PC-9 (cell line): ENCODE results near the gene PIN1. TPM values are rescaled to one million over a fixed set of nuclear protein-coding genes. Genes with fewer than 3 reads are reported as not detected.

ENCODE experiments used
- BruUV-seq: library from RNA; stranded (reverse); fragments of 400-500 nt; replicated peaks from 2 replicates; lab custom pipeline; 2021; lab: Mats Ljungman, UMichigan
- CTCF ChIA-PET: fragments of 300-600 bp; sonication (Branson Sonifier 250); formaldehyde crosslinking; loops from one replicate; lab custom pipeline; 2022; ENCODE audit warnings: antibody characterized with exemption; lab: Charles Lee
- POLR2A ChIA-PET: fragments of 300-600 bp; sonication (Branson Sonifier 250); formaldehyde crosslinking; loops from one replicate; lab custom pipeline; 2022; ENCODE audit warnings: antibody characterized with exemption; ENCODE audit not compliant: unreplicated experiment; lab: Charles Lee
- DNase-seq, 2 experiments: peaks; one replicate each; pipeline versions ENCODE4 v3.0.0 to v3.0.0-alpha.2; 2015 to 2022; ENCODE audit warnings: mixed read lengths in 1 of 2
- H2AFZ ChIP-seq: fragments of 200-600 bp; sonication (generic); 2 replicates; pipeline ENCODE4 v1.8.1; 2017; ENCODE audit warnings: antibody characterized with exemption
- H3F3A ChIP-seq: fragments of 200-600 bp; sonication (generic); 2 replicates; pipeline ENCODE4 v1.8.1; 2017; ENCODE audit warnings: antibody characterized with exemption, mild to moderate bottlenecking, low read depth; ENCODE audit not compliant: insufficient read depth
- H3K27ac ChIP-seq: fragments of 200-600 bp; sonication (generic); 2 replicates; pipeline ENCODE4 v1.6.1; 2016; ENCODE audit warnings: mixed run types
- H3K27me3 ChIP-seq: fragments of 200-600 bp; sonication (generic); 2 replicates; pipeline ENCODE4 v1.6.1; 2016; ENCODE audit warnings: low read depth, mixed run types; ENCODE audit not compliant: insufficient read depth
- H3K36me3 ChIP-seq: fragments of 200-600 bp; sonication (generic); 2 replicates; pipeline ENCODE4 v1.6.1; 2016; ENCODE audit warnings: low read depth, mixed run types
- H3K4me1 ChIP-seq: fragments of 200-600 bp; sonication (generic); replicated peaks from 2 replicates; pipeline ENCODE4 v1.6.1; 2016; ENCODE audit warnings: mixed run types; ENCODE audit not compliant: insufficient read depth
- H3K4me2 ChIP-seq: fragments of 200-600 bp; sonication (generic); 2 replicates; pipeline ENCODE4 v1.6.1; 2017; ENCODE audit warnings: mixed run types
- H3K4me3 ChIP-seq: fragments of 200-600 bp; sonication (generic); 2 replicates; pipeline ENCODE4 v1.6.1; 2016; ENCODE audit warnings: mixed run types
- H3K79me2 ChIP-seq: fragments of 200-600 bp; sonication (generic); 2 replicates; pipeline ENCODE4 v1.6.1; 2017; ENCODE audit warnings: low read depth, mixed run types
- H3K9me2 ChIP-seq: fragments of 200-600 bp; sonication (generic); 2 replicates; pipeline ENCODE4 v1.8.1; 2017; ENCODE audit warnings: mild to moderate bottlenecking; ENCODE audit not compliant: insufficient read depth
- H3K9me3 ChIP-seq: fragments of 200-600 bp; sonication (generic); 2 replicates; pipeline ENCODE4 v1.8.1; 2016; ENCODE audit warnings: low read depth; ENCODE audit not compliant: insufficient read depth
- H4K20me1 ChIP-seq: fragments of 200-600 bp; sonication (generic); 2 replicates; pipeline ENCODE4 v1.8.1; 2017; ENCODE audit not compliant: insufficient read depth
- CTCF ChIP-seq: fragments of 200-600 bp; sonication (generic); conservative IDR thresholded peaks from 2 replicates; pipeline ENCODE4 v1.6.1; 2017; ENCODE audit warnings: mixed run types, antibody characterized with exemption, mild to moderate bottlenecking, moderate library complexity
- EZH2 ChIP-seq: fragments of 200-600 bp; sonication (generic); IDR thresholded peaks from 2 replicates; pipeline ENCODE4 v1.8.0; 2017; ENCODE audit warnings: antibody characterized with exemption, low read depth
- intact Hi-C: fragments of 100-400 bp; cut with micrococcal nuclease; formaldehyde crosslinking; loops from one replicate; pipeline ENCODE4 v1.10.0; 2022; ENCODE audit not compliant: unreplicated experiment
- total RNA-seq: library from RNA; stranded (reverse); gene quantifications from 2 replicates; pipeline ENCODE4 v1.2.3, GENCODE V29; 2021

Gene PIN1
- total RNA-seq, 1 experiment from 2014 or later, result 74.1 TPM

- intact Hi-C loops, result loop anchor here (10.0 kb wide), 1 partner anchor 484 kb away; no protein-coding TSS in a partner anchor
- Histone ChIP-seq H3K4me1 (peaks cover 29% of the 10 kb centered on the region), H3K36me3 (no peaks in the 10 kb centered on the region), H3K9me2 (no peaks in the 10 kb centered on the region), H3F3A (peaks cover 38% of the 10 kb centered on the region), H3K4me2 (no peak overlapping the region), H2AFZ (no peak overlapping the region), H3K4me3 (no peak overlapping the region), H3K27ac (no peak overlapping the region), H3K9me3 (0 out of 2 replicates have a peak, but pooled peaks cover 3% of the 10 kb centered on the region), H3K27me3 (no peaks in the 10 kb centered on the region), H4K20me1 (no peaks in the 10 kb centered on the region), H3K79me2 (no peaks in the 10 kb centered on the region)
- ChIA-PET POLR2A (interaction anchor here (0.6 kb wide), 1 partner anchor 1452 kb away, joined by 7 read pairs; no protein-coding TSS in a partner anchor), CTCF (interaction anchor here (0.6 kb wide), 2 partner anchors 173 to 175 kb away, joined by 3 to 4 read pairs; no protein-coding TSS in a partner anchor)
- no TSS peak for BruUV-seq
- DNase-seq, result no peak
- TF ChIP-seq CTCF (no peak), EZH2 (no peak)
Observed at GRCh38 chr19:9799162-9799561, 36.0 kb upstream of the PIN1 start.

GRCh38 chr19:9801976-9802375 is 33.1 kb upstream of the PIN1 start:
- Histone ChIP-seq H3K4me2 (no peak overlapping the region), H2AFZ (no peak overlapping the region), H3K9me3 (no peaks in the 10 kb centered on the region), H3K4me3 (no peak overlapping the region), H3K4me1 (peaks cover 16% of the 10 kb centered on the region), H3K36me3 (no peaks in the 10 kb centered on the region), H3K79me2 (no peaks in the 10 kb centered on the region), H3K27ac (no peak overlapping the region), H3K9me2 (no peaks in the 10 kb centered on the region), H4K20me1 (no peaks in the 10 kb centered on the region), H3F3A (peaks cover 28% of the 10 kb centered on the region), H3K27me3 (no peaks in the 10 kb centered on the region)
- ChIA-PET POLR2A (no interaction called here), CTCF (no interaction called here)
- intact Hi-C loops, result no loop called here
- BruUV-seq, result no TSS peak
- DNase-seq, result no peak
- TF ChIP-seq CTCF (no peak), EZH2 (no peak)

GRCh38 chr19:9806803-9807202 is 28.3 kb upstream of the PIN1 start:
- DNase-seq, result no peak
- intact Hi-C loops, result no loop called here
- ChIA-PET POLR2A (no interaction called here), CTCF (no interaction called here)
- no peaks in the 10 kb centered on the region for H3K4me1 ChIP-seq
- TF ChIP-seq CTCF (no peak), EZH2 (no peak)
- no peak overlapping the region for H2AFZ ChIP-seq
- no peaks in the 10 kb centered on the region for H3K79me2 ChIP-seq
- no peaks in the 10 kb centered on the region for H3K27me3 ChIP-seq
- H3K4me2 ChIP-seq, result no peak overlapping the region
- H3K9me2 ChIP-seq, result no peaks in the 10 kb centered on the region
- no peaks in the 10 kb centered on the region; the same call in 1 of the 2 replicates for H4K20me1 ChIP-seq
- no peaks in the 10 kb centered on the region for H3K9me3 ChIP-seq
- H3K36me3 ChIP-seq, result peaks cover 11% of the 10 kb centered on the region; the same call in 1 of the 2 replicates
- no peak overlapping the region for H3K27ac ChIP-seq
- no peak overlapping the region for H3K4me3 ChIP-seq
- BruUV-seq, result no TSS peak
- peaks cover 8% of the 10 kb centered on the region; the same call in 1 of the 2 replicates for H3F3A ChIP-seq
